Left ventricle myocardium inferior (tissue), 1 donor: ENCODE measurements around the gene KRT36. TPM values are rescaled to one million over a fixed set of nuclear protein-coding genes. Genes with fewer than 3 reads are reported as not detected.

Experiments used
- DNase-seq: peaks from one replicate; pipeline ENCODE4 v3.0.0-alpha.2; 2020
- H3K27ac ChIP-seq: fragments of 200-600 bp; replicated peaks from 2 replicates; pipeline ENCODE4 v1.8.0; 2021
- H3K27me3 ChIP-seq: fragments of 200-600 bp; 2 replicates; pipeline ENCODE4 v1.8.0; 2021; ENCODE audit warnings: low read depth
- H3K36me3 ChIP-seq: fragments of 200-600 bp; 2 replicates; pipeline ENCODE4 v1.8.0; 2021
- H3K4me1 ChIP-seq: fragments of 200-600 bp; 2 replicates; pipeline ENCODE4 v1.8.0; 2021
- H3K4me3 ChIP-seq: fragments of 200-600 bp; 2 replicates; pipeline ENCODE4 v1.8.0; 2021; ENCODE audit warnings: mild to moderate bottlenecking, moderate library complexity
- H3K9me3 ChIP-seq: fragments of 200-600 bp; replicated peaks from 2 replicates; pipeline ENCODE4 v1.8.0; 2021
- intact Hi-C: fragments of 100-400 bp; cut with micrococcal nuclease; formaldehyde crosslinking; loops from one replicate; pipeline ENCODE4 v1.11.0; 2022
- total RNA-seq: library from RNA; stranded (reverse); fragmentation: NEBNext Ultra II Directional; extraction: Animal tissue kit (Norgen Biotek cat#: 25700); gene quantifications from one replicate; pipeline ENCODE4 v1.2.1, GENCODE V29; 2021
- TF ChIP-seq, protein P1 (sequence below): fragments of 200-600 bp; IDR thresholded peaks from 2 replicates; pipeline ENCODE4 v1.8.0; 2021; ENCODE audit warnings: antibody characterized with exemption, mild to moderate bottlenecking, borderline replicate concordance
- donor health status: DM: no; HTN: yes; CAD: no; lungs with severe emphysema.

KRT36 gene
- total RNA-seq, 1 donor from 2014 or later, result not detected

- Histone ChIP-seq H3K27ac (no peak overlapping the region), H3K27me3 (peaks cover 46% of the 10 kb centered on the region), H3K4me1 (peaks cover 15% of the 10 kb centered on the region), H3K36me3 (no peaks in the 10 kb centered on the region), H3K9me3 (peaks cover 35% of the 10 kb centered on the region), H3K4me3 (no peak overlapping the region)
- no peak for DNase-seq
- TF ChIP-seq, protein P1, sequence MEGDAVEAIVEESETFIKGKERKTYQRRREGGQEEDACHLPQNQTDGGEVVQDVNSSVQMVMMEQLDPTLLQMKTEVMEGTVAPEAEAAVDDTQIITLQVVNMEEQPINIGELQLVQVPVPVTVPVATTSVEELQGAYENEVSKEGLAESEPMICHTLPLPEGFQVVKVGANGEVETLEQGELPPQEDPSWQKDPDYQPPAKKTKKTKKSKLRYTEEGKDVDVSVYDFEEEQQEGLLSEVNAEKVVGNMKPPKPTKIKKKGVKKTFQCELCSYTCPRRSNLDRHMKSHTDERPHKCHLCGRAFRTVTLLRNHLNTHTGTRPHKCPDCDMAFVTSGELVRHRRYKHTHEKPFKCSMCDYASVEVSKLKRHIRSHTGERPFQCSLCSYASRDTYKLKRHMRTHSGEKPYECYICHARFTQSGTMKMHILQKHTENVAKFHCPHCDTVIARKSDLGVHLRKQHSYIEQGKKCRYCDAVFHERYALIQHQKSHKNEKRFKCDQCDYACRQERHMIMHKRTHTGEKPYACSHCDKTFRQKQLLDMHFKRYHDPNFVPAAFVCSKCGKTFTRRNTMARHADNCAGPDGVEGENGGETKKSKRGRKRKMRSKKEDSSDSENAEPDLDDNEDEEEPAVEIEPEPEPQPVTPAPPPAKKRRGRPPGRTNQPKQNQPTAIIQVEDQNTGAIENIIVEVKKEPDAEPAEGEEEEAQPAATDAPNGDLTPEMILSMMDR, result no peak
- intact Hi-C loops, result no loop called here
Measured at GRCh38 chr17:41467561-41467960, 22.1 kb downstream of the KRT36 start.

DNA sequence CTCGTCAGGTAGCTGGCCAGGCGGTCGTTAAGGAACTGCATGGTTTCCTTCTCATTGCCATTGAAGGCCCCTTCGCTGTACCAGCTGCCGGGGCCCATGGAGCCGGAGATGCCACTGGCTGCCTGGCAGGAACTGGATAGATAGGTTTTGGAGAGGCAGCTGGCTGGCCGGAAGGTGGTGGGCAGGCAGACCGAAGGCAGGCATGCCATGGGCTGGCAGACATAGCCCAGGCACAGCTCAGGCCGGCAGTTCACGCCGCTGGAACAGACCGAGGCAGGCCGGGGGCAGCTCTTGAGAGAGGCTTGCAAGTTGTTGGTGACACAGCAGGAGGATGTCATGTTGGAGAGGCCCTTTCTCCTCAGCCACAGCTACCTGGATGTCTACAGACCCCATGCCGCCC is 22.7 kb downstream of the KRT36 start, which contains the start of gene KRT32:
Gene KRT32, minus strand, starts transcription at position 399 of the 400 bp plus-strand sequence. Its CDS starts 61 bp downstream, at position 338.
- Histone ChIP-seq H3K27me3 (peaks cover 52% of the 10 kb centered on the region), H3K9me3 (peaks cover 30% of the 10 kb centered on the region), H3K36me3 (no peaks in the 10 kb centered on the region), H3K27ac (no peak within 1 kb of the TSS), H3K4me3 (no peak within 1 kb of the TSS), H3K4me1 (peaks cover 15% of the 10 kb centered on the region)
- TF ChIP-seq, protein P1, result no peak
- intact Hi-C loops, result no loop called here
- no peak for DNase-seq

- Histone ChIP-seq H3K4me1 (peaks cover 15% of the 10 kb centered on the region), H3K36me3 (no peaks in the 10 kb centered on the region), H3K27me3 (peaks cover 75% of the 10 kb centered on the region), H3K4me3 (no peak overlapping the region), H3K27ac (no peak overlapping the region), H3K9me3 (peaks cover 17% of the 10 kb centered on the region)
- intact Hi-C loops, result no loop called here
- DNase-seq, result peak; percentile 42
- TF ChIP-seq, protein P1, result no peak
Measured at GRCh38 chr17:41464682-41465081, 25.0 kb downstream of the KRT36 start.

DNA sequence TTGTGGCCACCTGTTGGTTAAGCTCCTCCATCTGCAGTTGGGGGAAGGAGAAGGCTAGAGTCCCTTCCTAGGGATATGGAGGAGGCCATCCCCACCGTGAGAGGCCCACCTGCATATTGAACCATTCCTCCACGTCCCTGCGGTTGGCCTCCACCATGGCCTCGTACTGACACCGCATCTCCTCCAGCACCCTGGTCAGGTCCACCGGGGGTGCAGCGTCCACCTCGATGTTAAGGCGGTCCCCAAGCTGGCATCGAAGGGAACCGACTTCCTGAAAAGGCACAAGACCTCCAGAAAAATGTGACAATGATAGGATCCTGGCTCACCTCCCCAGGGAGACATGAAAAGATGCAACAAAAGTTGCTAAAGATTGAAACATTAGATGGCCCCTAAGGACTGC is 25.5 kb downstream of the KRT36 start:
- no peak for DNase-seq
- TF ChIP-seq, protein P1, result no peak
- Histone ChIP-seq H3K4me1 (peaks cover 15% of the 10 kb centered on the region), H3K4me3 (no peak overlapping the region), H3K27ac (no peak overlapping the region), H3K36me3 (no peaks in the 10 kb centered on the region), H3K9me3 (peaks cover 17% of the 10 kb centered on the region), H3K27me3 (peaks cover 80% of the 10 kb centered on the region)
- intact Hi-C loops, result no loop called here

- Histone ChIP-seq H3K4me3 (no peak overlapping the region), H3K4me1 (peaks cover 15% of the 10 kb centered on the region), H3K36me3 (no peaks in the 10 kb centered on the region), H3K9me3 (peaks cover 14% of the 10 kb centered on the region), H3K27ac (no peak overlapping the region), H3K27me3 (peaks cover 83% of the 10 kb centered on the region)
- DNase-seq, result no peak
- intact Hi-C loops, result no loop called here
- TF ChIP-seq, protein P1, result no peak
Measured at GRCh38 chr17:41463746-41464145, 26.0 kb downstream of the KRT36 start.
